NT2/D1 (cell line): ENCODE data around the gene TSPOAP1.

ENCODE experiments used
- DNase-seq: peaks from one replicate; pipeline ENCODE4 v3.0.0-alpha.2; 2011; ENCODE audit warnings: low read depth, low spot score
- H3K27me3 ChIP-seq: 2 replicates; pipeline ENCODE4 v1.6.0; 2011; ENCODE audit warnings: mild to moderate bottlenecking; ENCODE audit not compliant: insufficient read length, insufficient read depth
- H3K36me3 ChIP-seq: 2 replicates; pipeline ENCODE4 v1.6.1; 2011; ENCODE audit warnings: mild to moderate bottlenecking, low read length, mixed read lengths; ENCODE audit not compliant: insufficient read depth, insufficient read length
- H3K4me1 ChIP-seq: 2 replicates; pipeline ENCODE4 v1.5.1; 2011; ENCODE audit not compliant: insufficient read depth, insufficient read length
- H3K4me3 ChIP-seq: 2 replicates; pipeline ENCODE4 v1.5.1; 2011; ENCODE audit warnings: low read depth; ENCODE audit not compliant: insufficient read length
- H3K9ac ChIP-seq: 2 replicates; pipeline ENCODE4 v1.6.0; 2011; ENCODE audit warnings: low read depth; ENCODE audit not compliant: insufficient read length
- H3K9me3 ChIP-seq: 2 replicates; pipeline ENCODE4 v1.5.1; 2011; ENCODE audit warnings: mild to moderate bottlenecking, low read length; ENCODE audit not compliant: insufficient read depth
- SUZ12 ChIP-seq: IDR thresholded peaks from 2 replicates; pipeline ENCODE4 v1.6.1; 2011; ENCODE audit not compliant: insufficient read length, insufficient read depth; ENCODE audit errors: extremely low read depth
- YY1 ChIP-seq: IDR thresholded peaks from 2 replicates; pipeline ENCODE4 v1.6.1; 2011; ENCODE audit not compliant: insufficient read length, insufficient read depth
- ZNF274 ChIP-seq: IDR thresholded peaks from 2 replicates; pipeline ENCODE4 v1.6.1; 2011; ENCODE audit warnings: mild to moderate bottlenecking, low read depth, low read length

Gene TSPOAP1

DNA sequence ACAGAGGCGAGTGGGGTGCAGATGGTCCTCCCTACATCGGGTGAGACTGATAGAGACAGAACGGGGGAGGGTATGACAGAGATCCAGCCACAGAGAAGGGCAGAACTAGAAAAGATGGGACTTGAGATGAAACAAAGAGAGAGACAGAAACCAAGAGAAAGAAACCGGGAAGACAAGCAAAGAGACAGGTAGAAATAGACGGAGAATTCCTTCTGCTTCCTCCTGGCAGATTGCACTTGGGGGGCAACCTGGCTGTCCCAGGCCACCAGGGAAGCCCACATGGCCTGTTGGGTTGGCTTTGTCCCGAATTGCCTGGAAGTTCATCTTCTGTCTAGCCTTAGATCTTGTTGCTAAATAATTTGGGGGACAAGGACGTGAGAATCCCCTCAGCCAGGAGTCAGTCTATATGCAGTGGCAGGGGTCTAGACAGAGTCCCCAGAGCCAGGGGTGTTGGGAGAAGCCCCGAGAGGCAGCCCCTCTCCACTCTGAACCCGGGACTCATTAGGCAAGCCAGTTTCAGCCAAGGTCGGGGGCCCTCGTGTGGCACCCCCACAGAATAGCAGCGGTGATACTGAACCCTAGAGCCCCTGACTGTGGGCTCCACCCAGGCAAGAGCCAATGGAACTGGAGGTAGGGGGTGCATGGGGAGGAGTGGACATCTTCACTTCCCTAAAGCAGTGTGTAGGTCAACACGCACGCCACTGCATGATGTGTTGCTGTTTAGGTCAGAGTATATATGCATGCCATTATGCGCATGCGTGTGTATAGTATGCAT lies 627 bp upstream of the TSPOAP1 start:
- Histone ChIP-seq H3K9me3 (no peaks in the 10 kb centered on the region), H3K27me3 (no peaks in the 10 kb centered on the region), H3K9ac (no peak overlapping the region), H3K4me1 (peaks cover 31% of the 10 kb centered on the region), H3K36me3 (no peaks in the 10 kb centered on the region), H3K4me3 (no peak overlapping the region)
- DNase-seq: no peak
- TF ChIP-seq ZNF274: no peak
- no peak for TF ChIP-seq YY1
- TF ChIP-seq SUZ12: no peak

DNA sequence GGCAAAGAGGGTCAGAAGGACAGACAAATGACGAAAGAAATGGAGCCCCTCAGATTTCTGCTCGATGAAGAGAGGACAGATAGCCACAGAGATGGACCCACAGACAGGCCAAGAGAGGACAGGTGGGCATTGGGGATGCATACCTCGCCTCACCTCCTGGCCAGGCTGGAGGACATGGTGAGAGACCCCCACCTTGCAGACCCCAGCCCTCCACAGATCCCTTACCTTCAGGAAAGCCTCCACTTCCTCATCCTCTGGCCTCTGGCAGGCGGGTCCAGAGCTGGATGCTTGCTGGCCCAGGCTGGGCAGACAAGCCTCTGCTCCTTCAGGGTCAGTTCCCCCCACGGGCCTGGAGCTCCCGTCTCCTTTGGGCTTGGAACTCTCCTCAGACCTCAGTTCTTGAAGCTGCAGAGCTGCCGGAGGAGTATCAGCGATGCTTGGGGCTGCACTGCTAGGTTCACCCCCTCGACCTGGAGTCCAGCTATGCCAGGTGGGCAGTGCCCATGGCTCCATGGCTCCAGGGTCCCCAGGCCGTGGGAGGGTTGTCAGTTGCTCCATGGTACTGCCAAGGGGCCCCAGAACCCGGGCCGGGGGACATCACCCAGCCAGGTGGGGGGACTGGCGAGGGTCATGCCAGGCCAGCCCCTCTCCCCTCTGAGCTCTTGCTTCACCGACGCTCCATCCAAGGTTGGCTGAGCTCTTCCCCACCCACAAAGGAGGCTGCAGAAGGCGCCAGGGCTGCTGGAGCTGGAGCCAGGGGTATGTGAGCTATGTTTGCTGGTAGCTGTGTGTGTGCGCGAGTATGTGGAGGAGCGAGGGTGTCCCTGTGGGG lies 1.0 kb downstream of the TSPOAP1 start:
- no peak for TF ChIP-seq ZNF274
- DNase-seq: no peak
- peaks cover 8% of the 10 kb centered on the region for H3K27me3 ChIP-seq
- H3K4me1 ChIP-seq: peaks cover 36% of the 10 kb centered on the region
- H3K36me3 ChIP-seq: no peaks in the 10 kb centered on the region
- no peaks in the 10 kb centered on the region for H3K9me3 ChIP-seq
- H3K9ac ChIP-seq: no peak overlapping the region
- H3K4me3 ChIP-seq: no peak overlapping the region

DNA sequence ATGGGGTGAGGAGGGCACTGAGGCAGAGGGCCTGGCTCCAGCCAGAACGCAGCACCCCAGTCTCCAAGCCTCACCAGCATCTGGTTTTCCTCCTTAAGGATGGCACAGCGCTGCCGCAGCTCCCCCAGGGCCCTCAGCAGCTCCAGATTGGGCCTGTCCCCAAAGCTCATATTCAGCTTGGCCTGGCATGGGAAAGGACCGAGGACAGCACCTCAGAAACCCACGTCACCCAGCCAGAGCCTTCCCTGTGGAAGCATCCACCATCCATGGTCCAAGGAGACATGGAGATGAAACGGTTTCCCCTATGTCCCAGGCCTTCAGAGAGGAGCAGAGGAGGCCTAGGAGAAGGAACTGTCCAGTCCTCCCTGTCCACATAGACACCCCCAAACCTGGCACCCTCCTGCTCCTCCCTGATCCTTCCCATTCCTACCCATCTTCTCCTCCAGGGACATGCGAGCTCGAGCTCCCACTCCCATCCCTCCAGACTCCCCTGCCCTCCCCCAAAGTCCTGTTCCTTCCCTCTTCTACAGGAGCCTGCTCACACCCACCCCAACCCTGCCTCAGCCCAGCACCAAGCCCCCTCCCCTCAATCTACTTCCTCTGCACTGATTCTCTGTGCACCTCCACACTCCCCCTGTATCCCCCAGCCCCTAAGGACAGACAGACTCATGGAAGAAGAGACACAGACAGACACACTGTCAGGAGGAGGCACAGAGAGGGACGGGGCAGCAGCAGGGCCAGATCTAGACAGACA lies 1.8 kb downstream of the TSPOAP1 start:
- Histone ChIP-seq H3K36me3 (no peaks in the 10 kb centered on the region), H3K4me1 (peaks cover 39% of the 10 kb centered on the region), H3K9me3 (no peaks in the 10 kb centered on the region), H3K9ac (no peak overlapping the region), H3K4me3 (no peak overlapping the region), H3K27me3 (peaks cover 8% of the 10 kb centered on the region)
- TF ChIP-seq SUZ12 (no peak), YY1 (no peak), ZNF274 (no peak)
- DNase-seq: no peak

DNA sequence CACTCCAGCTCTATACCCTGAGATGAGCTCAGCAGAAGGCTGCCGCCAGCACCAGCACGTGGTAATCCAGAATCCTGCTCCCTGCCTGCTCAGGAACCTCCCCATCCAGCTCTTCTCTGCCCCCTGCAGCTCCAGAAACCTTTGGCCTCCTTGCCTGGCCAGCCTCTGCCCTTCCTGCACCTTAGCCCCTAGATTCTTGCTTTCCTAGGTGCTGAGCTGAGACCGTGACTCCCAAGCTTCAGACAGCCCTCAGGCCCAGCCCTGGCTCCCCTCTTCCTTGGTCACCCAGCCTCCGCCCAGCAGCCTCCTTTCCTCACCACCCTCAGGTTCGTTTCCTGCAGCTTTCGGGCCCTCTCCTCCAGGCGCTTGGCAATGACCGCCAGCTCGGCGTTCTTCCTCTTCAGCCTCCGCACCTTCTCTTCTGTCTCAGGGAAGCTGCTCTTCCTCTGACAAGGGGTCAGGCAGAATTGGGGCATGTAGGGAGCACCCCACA lies 2.6 kb downstream of the TSPOAP1 start:
- no peak overlapping the region for H3K9ac ChIP-seq
- H3K9me3 ChIP-seq: no peaks in the 10 kb centered on the region
- peaks cover 8% of the 10 kb centered on the region for H3K27me3 ChIP-seq
- TF ChIP-seq YY1 (no peak), SUZ12 (no peak), ZNF274 (no peak)
- H3K4me1 ChIP-seq: peaks cover 37% of the 10 kb centered on the region
- no peaks in the 10 kb centered on the region for H3K36me3 ChIP-seq
- DNase-seq: no peak
- H3K4me3 ChIP-seq: no peak overlapping the region

DNA sequence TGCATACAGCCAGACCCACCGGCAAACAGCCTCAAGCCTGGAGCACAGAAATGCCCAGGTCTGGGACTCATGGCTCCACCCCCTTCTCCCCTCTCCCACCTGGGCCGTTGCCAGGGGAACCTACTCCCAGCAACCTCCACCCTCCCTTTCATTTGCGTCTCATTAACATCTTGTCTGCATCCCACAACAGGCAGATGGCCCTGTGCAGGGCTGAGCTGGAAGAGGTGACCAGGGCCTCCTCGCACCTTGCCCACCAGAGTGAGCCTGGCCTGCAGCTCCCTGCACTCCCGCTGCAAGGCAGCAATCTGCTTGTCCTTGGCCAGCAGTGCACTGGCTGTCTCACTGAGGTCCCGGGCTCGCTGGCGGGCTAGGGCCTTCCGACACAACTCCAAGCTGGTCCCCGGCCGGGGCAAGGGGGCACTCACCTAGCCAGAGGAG lies 3.3 kb downstream of the TSPOAP1 start:
- peaks cover 32% of the 10 kb centered on the region for H3K4me1 ChIP-seq
- TF ChIP-seq SUZ12 (no peak), YY1 (no peak), ZNF274 (no peak)
- H3K27me3 ChIP-seq: peaks cover 8% of the 10 kb centered on the region
- H3K4me3 ChIP-seq: no peak overlapping the region
- no peaks in the 10 kb centered on the region for H3K9me3 ChIP-seq
- H3K9ac ChIP-seq: peak overlapping the region; percentile 70
- no peak for DNase-seq
- no peaks in the 10 kb centered on the region for H3K36me3 ChIP-seq

DNA sequence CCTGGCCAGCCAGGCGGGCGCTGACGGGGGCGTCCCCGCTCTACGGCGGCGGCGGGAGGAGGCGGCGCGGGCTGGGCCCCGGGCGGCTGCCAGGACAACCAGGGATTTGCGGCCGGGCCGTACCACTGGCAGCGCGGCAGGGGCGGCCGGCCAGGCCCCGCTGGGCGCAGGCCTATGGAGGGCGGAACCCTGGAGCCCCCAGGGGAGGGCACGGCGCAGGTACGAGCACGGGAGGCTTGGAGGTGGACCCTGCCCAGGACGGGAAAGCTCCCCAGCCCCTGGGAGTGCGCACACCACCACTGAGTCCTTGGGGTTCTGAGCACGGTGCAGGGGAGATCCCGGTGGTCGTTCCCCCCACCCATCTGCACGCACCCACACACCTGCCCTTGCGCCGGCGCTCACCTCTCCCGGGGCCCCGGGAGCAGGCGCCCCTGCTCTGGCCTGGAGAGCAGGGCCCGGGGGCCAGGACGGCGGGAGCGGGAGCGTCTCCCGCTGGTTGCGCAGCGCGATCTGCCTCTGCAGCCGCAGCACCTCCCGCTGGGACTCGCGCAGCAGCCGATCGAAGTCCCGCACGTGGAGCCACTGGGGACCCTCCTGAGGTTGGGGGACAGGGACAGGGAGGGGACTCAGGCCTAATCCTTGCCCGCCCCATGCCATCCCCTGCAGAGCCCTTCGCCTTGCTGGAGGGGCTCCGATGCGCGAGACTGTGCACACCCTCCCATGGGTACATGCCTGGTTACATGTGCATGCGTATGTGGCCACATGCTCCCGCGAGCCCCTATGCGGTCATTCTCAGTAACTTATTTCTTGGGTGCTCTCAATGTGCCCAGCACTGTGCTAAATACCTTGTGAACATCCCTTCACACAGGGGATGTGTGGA lies 3.9 kb downstream of the TSPOAP1 start:
- H3K9me3 ChIP-seq: no peaks in the 10 kb centered on the region
- H3K4me1 ChIP-seq: peaks cover 30% of the 10 kb centered on the region
- H3K9ac ChIP-seq: peak overlapping the region; percentile 70
- no peak for TF ChIP-seq SUZ12
- no peaks in the 10 kb centered on the region for H3K36me3 ChIP-seq
- no peak for DNase-seq
- peak overlapping the region; percentile 33 for H3K4me3 ChIP-seq
- H3K27me3 ChIP-seq: peaks cover 8% of the 10 kb centered on the region
